HG03342 (cell line): ENCODE data around the gene NAV2.

Source experiments
- ATAC-seq: cut with Tn5 transposase; IDR thresholded peaks from one replicate; pipeline ENCODE4 v1.9.1; 2021; ENCODE audit warnings: mild to moderate bottlenecking, moderate library complexity; ENCODE audit not compliant: unreplicated experiment

NAV2 gene

GRCh38 chr11:19715373-19715772, 2.7 kb downstream of the NAV2 start:
- no peak for ATAC-seq

- no peak for ATAC-seq
Observed at GRCh38 chr11:19718051-19718450, 5.4 kb downstream of the NAV2 start.

- no peak for ATAC-seq
Observed at GRCh38 chr11:19718951-19719350, 6.3 kb downstream of the NAV2 start.

- no peak for ATAC-seq
Observed at GRCh38 chr11:19719960-19720359, 7.3 kb downstream of the NAV2 start.

GRCh38 chr11:19721176-19721575, 8.5 kb downstream of the NAV2 start:
- no peak for ATAC-seq

- ATAC-seq, result no peak
Observed at GRCh38 chr11:19722702-19723101, 10.1 kb downstream of the NAV2 start.

GRCh38 chr11:19723572-19724342, 11.1 kb downstream of the NAV2 start:
- ATAC-seq, result no peak

GRCh38 chr11:19724765-19725164, 12.1 kb downstream of the NAV2 start:
- no peak for ATAC-seq

GRCh38 chr11:19725379-19726079, 12.9 kb downstream of the NAV2 start:
- ATAC-seq, result no peak

- no peak for ATAC-seq
Observed at GRCh38 chr11:19727246-19727645, 14.6 kb downstream of the NAV2 start.

GRCh38 chr11:19728436-19728835, 15.8 kb downstream of the NAV2 start:
- no peak for ATAC-seq

- ATAC-seq, result no peak
Observed at GRCh38 chr11:19729141-19729540, 16.5 kb downstream of the NAV2 start.

- no peak for ATAC-seq
Observed at GRCh38 chr11:19730373-19730772, 17.7 kb downstream of the NAV2 start.

- ATAC-seq, result no peak
Observed at GRCh38 chr11:19734171-19734570, 21.5 kb downstream of the NAV2 start.

GRCh38 chr11:19735157-19735908, 22.7 kb downstream of the NAV2 start:
- ATAC-seq, result no peak

GRCh38 chr11:19735909-19736498, 23.4 kb downstream of the NAV2 start:
- no peak for ATAC-seq

- no peak for ATAC-seq
Observed at GRCh38 chr11:19736831-19737230, 24.2 kb downstream of the NAV2 start.

- no peak for ATAC-seq
Observed at GRCh38 chr11:19737575-19737974, 24.9 kb downstream of the NAV2 start.

- no peak for ATAC-seq
Observed at GRCh38 chr11:19738124-19738523, 25.5 kb downstream of the NAV2 start.

GRCh38 chr11:19739872-19740271, 27.2 kb downstream of the NAV2 start:
- ATAC-seq, result no peak

GRCh38 chr11:19740586-19740985, 27.9 kb downstream of the NAV2 start:
- no peak for ATAC-seq
